Colon (tissue), 2 donors: ENCODE data around the gene ASPDH.

Experiments used
- FAIRE-seq: peaks from 2 replicates; lab custom pipeline; 2012; peaks lifted over from hg19 to GRCh38; lab: Jason Lieb, UNC
- donor health status: control.
- donor health status: control.

The ASPDH gene

DNA sequence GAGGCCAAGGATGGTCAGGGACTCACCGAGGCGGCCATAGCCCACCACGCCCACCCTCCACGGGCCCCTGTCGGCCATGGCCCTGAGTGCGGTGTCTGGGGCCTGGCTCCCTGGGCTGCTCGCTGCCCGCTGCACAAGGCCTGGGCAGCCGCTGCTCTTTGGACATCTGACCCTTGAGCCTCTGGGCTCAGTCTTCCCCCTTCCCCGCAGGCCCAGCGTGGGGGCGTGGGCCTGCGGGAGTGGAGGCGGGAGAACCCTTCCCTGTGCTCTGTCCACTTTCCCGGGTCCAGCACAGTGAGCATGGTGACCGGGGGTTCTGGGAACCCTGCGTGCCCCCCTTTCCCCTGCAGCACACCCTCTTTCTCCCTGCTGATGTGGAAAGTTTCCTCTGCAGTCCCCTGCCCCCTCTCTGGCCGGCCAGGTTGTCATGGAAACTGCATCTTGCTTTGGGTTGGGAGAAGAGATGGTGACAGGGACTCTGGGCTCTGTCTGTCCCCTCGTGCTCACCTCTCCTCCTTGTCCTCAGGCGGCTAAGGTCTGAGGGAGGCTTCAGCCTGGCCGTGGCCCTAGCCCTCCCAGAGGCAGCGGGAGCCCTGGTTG lies at the start of gene ASPDH:
Gene ASPDH (minus strand): TSS at position 168 of the 600 bp plus-strand sequence. CDS start 90 bp downstream, at position 78.
- FAIRE-seq: no peak

DNA sequence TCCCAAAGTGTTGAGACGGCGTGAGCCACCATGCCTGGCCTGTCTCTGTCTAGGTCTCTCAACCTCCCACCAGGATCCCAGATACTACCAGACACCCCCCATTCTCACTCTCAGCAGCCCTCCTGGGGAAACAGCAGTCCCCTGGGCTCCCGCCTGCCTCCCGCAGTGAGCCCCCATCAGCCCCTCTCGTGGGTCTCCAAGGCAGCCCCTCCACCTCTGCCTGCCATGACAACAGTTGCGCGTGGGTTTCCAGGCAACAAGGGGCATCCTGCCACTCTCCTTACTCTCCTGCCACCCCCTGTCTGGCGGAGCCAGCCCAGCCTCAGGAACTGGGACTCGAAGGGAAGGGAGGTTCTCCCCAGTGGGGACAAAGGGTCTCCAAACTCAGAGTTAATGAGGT lies 49.3 kb upstream of the ASPDH start:
- no peak for FAIRE-seq

DNA sequence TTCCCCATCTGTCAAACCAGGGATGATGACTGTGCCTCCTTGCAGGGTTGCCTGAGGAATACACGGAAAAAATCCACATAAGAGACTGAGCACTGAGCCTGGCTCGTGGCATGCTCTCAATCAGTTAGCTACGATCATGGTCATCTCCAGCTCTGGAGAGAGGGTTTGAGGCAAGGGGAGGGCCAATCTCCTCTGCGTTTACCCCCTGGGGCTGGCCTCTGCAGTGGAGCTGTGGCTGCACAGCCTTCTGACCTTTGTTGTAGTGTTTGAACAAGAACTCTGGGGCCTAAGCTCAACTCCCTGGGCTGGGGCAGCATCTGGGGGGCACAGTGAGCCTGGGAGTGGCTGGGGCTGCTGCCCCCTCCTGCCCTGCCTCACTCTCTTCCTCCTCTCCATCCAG lies 48.6 kb upstream of the ASPDH start:
- no peak for FAIRE-seq

DNA sequence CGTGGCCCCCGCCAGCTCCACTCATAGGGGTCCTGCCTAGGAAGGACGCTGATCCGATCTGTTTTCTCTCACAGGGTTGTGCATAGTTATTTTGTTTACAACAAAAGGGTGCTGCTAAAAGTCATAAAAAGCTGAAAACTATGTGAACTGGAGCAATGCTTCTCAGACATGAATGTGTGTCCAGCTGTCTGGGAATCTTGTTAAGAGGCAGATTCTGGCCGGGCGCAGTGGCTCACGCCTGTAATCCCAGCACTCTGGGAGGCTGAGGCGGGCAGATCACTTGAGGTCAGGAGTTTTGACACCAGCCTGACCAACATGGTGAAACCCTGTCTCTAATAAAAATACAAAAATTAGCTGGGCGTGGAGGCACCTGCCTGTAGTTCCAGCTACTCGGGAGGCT lies 45.9 kb upstream of the ASPDH start:
- FAIRE-seq: no peak

DNA sequence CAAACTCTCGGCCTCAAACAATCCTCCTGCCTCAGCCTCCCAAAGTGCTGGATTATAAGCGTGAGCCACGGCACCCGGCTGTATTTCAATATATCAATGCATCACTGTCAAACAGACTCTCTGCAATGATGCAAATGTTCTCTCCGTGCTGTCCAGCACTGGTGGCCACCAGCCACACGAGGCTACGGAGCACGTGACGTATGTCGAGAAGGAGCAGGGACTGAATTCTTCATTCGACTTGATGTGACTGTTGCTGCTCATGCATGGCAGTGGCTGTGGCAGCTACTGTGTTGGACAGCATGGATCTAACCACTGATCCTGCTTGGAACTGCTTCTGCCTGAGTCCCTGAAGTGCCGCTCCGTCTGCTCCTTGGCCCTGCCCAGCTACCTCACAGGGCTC lies 44.7 kb upstream of the ASPDH start:
- no peak for FAIRE-seq

DNA sequence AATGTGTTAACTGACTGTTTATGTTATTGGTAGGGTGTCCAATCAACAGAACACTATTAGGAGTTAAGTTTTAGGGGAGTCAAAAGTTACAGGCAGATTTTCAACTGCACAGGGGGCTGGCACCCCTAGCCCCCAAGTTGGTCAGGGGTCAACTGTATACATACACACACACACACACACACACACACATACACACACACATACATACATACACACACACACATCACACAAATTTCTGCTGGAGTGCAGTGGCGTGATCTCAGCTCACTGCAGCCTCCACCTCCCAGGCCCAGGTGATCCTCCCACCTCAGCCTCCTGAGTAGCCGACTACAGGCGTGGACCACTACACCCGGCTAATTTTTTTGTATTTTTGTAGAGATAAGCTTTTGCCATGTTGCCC lies 44.3 kb upstream of the ASPDH start:
- FAIRE-seq: no peak

DNA sequence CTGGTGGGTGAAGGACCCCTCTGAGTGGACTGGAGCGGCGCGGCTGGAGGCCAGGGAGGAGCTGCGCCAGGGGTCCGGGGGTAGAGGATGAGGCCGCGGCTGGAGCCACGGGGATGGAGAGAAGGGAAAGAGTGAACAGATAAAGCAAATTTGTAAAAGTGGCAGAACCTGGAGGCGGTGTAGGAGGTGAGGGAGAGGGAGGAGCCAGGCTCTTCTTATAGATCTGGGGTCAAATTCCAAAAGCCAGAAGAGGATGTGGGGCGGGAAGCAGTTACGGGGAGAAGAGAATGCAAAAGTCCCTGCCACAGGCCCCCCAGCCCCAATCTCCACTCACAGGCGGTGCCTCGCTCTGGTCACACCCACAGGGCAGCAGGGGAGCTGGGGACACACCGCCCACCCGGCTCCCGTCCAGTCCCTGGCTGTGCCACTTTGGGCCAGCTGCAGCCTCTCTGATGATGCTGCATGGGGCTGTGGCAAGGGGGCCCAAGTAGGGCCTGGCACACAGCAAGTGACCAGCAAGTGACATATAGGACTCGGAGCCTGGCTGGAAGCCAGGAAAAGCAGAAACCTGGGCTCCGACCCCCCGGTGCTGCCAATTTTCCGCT lies 43.4 kb upstream of the ASPDH start:
- FAIRE-seq: no peak

DNA sequence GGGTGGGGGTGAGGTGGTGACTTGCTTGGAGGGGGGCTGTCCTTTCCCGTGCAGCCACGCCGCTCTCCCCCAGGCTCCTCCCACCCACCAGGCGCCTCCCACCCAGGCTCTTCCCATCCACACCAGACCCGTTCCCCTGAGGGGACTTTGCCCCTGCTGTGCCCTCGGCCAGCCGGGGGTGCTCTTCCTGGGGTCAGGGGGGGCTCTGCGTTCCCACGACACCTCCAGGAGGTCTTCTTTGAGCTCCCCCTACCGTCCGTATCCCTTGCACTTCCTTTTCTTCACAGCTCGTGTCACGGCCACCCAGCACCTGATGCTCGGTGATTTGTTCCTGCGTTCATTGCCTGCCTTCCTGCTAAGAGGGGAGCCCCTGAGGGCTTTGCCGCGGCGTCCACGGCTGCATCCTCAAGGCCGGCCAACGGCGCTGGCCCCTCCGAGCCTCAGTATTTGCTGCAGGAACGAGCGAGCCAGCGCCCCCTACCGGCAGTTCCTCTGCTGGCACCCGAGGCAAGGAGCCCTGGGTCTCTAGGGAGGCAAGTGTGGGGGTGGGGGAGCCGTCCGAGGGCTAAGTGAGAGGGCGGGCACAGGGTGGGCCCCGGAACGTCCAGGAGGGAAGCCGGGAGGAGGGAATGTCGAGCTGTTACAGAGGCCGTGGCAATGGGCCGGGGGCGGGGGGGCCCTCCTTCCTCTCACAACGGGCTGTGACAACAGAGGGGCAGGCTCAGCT lies 42.7 kb upstream of the ASPDH start:
- no peak for FAIRE-seq

DNA sequence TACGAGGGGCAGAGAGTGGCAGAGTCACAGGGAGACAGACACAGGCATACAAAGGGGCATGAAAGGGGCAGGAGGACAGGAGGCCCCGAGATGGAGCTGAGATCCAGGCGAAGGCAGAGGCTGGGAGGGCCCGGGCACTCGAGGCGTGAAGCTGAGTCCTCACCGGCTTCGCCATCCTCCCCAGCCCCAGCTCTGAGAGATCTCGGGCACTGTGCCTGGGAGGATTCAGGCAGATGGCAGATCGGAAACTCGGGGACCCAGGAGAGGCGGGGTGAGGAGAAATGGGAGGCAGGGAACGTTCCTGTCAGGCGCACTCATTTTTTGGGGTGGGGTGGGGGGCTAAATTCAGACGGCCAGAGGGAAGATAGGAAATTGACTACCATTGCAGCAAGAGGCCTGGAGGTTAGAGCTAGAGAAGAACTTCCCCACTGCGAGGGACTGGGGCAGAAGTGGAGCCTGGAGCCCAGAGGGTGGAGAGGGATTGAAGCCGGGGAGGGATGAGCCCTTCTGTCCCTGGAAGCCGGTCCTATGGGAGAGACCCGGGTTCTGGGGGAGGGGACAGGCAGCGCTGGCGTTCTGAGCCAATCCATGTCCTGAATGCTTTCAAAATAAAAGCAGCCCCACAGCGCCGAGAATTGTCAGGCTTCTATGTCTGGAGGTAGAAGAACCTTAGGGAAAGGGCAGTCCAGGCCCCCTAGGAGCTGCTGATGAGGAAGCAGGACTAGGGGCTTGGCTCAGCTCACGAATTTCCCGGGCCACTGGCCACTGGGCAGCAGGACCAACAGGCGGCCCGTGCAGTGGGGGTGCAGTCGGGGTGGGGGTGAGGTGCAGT lies 42.0 kb upstream of the ASPDH start:
- no peak for FAIRE-seq

DNA sequence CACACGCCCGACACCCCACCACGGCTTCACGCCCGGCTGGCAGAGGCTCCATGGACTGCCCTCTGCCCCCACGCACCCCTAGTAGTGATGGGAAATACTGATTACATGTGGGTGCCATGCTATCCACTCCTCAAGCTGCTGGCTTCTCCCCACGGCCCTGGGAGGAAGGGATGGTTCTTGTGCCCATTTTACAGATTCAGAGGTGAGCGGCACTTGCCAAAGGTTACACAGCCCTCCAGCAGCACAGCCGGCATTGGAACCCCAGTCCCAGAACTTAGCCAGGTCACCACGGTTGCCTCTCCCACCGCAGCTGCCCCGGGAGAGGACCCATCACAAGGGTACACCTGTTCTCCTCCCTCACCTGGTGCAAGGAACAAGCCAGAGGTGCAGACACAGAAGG lies 41.3 kb upstream of the ASPDH start:
- FAIRE-seq: no peak

DNA sequence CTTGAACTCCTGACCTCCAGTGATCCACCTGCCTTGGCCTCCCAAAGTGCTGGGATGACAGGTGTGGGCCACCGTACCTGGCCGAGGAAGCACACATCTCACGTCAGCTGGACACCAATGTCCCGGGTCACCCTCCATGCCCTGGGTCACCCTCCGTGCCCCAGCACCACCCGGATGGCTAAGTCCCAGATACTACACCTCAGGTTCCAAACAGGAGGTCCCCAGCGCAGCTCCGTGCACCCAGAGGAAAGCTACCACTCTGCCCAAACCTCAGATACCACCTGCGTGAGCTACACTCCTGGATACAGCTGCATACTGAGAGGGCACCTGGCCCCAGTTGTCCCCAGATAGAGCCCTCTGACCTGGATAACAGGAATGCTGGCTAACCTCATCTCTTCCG lies 40.5 kb upstream of the ASPDH start:
- no peak for FAIRE-seq

DNA sequence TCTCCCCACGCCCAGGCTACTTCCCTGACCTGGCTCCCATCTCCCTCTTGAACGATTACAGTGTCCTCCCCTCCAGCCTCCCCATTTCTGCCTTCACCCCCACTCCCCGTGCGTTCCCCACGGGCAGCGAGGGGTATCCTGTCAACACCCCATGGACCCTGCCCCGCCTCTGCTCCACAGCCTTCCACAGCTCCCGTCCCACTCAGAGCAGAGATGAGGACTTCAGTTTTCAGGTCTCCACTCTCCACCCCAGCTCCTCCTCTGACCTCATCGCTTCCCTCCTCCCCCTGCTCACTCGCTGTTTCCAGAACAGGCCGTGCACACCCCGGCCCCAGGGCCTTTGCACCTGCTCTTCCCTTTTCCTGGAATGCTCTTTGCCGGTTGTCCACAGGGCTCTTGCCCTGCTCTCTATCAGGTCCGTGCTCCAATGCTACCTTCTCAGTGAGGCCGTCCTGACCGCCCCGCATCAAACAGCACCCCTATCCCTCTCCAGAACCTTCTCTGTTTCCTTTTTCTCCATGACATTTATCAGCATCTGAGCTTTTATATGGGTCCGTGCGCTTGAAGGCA lies 39.5 kb upstream of the ASPDH start:
- no peak for FAIRE-seq

DNA sequence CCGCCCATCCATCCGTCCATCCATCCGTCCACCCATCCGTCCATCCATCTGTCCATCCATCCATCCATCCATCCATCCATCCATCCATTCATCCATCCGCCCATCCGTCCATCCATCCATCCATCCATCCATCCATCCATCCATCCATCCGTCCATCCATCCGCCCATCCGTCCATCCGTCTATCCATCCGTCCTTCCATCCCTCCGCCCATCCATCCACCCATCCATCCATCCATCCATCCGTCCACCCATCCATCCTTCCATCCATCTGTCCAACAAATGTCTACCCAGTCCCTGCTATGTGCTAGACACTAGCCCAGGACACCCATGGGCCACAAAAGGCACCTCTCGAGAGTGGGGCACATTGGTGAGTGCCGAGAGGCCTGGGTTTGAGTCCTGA lies 38.8 kb upstream of the ASPDH start:
- FAIRE-seq: no peak

DNA sequence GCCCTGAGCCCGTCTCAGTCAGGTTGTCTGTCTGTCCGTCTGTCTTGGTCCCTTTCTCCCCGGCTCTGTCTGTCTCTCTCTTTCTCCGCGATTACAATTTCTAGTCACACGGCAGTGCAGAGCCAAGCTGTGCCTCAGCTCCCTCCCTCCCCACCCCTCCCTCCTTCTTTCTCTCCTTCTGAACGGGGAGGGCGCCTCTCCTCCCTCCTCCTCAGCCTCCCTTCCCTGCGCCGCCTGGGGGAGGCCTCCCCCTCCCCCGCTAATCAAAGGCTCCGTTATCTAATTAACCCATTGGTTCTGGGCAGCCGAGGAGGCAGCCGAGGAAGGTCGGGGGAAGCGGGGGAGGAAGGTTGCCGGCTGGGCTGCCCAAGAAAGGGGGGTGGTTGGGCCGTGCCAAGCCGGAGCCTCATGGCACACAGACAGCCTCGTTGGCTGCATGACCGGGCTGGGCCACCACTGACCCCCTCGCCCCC lies 38.0 kb upstream of the ASPDH start:
- no peak for FAIRE-seq

DNA sequence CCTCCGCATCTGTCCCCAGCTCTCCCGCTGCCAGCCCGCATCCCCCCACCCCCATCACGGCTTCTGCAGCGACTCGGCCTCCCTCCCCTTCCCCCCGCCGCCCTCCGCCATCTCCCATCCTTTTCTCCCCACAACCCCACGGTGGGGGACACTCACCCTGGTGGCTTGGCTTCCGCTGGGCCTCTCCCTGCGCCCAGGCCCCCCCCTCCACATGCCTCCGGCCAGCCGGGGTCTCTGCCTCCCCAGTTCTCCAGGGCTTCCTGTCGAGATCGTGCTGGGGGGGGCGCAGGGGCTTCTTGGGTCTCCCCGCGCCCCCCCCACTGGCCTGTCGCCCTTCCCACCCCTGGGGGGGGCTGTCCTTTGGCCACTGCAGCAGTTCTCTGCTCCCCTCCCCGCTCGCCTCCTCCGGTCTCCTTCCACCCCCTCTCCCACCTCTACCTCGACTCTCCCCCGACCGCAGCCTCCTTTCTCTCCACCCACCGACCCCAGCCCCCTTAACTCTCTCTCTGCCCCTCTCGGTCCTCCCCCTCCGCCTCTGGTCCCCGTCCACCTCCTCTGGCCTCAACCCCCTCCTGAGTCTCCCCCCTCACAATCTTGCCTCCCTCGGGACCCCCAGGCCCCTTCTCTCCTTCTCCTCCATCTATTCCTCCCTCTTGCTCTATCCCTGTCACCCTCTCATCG lies 37.5 kb upstream of the ASPDH start:
- FAIRE-seq: no peak

DNA sequence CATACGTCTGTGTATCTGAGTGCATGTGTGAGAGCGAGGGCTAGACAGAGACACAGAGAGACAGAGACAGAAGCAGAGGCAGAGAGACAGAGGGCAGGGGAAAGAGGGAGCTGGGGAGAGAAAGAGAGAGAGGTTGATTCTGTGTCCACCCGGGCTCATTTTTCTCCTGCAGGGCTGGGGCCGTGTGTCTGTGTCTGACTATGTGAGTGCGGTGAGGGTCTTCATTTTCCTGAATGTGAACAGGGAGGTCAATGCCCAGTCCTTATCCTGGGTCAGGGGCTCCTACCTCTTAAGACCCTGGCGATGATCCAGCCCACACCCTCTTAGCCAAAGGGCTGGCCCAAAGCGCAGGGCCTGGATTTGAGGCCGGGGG lies 36.9 kb upstream of the ASPDH start:
- no peak for FAIRE-seq

DNA sequence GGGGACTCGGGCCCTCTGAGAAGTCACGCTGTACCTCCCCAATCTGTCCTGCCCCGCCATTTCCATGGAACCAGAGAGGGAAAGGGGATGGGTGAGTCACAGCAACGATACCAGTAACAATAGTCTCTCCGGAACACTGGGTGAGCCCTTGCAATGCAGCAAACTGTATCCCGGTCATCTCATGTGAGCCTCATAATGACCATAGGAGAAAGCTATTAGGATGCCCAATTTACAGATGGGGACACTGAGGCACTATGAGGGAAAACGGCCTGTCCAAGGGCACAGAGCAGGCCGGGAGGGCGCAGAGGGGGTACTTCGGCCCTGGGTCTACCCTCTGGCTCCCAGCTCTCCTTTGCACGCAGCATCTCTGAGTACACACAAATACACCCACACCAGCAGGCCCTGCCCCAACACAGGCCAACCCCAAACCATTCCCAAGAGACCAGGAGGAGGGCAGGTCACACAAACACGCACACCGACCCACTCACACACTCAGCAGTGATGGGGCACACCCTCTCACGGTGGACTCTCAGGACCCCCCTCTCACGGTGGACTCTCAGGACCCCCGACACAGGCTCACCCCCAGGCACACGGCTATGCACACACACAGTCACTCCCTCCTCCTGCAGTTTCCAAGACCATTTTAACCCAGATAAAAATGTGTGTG lies 36.3 kb upstream of the ASPDH start:
- no peak for FAIRE-seq

DNA sequence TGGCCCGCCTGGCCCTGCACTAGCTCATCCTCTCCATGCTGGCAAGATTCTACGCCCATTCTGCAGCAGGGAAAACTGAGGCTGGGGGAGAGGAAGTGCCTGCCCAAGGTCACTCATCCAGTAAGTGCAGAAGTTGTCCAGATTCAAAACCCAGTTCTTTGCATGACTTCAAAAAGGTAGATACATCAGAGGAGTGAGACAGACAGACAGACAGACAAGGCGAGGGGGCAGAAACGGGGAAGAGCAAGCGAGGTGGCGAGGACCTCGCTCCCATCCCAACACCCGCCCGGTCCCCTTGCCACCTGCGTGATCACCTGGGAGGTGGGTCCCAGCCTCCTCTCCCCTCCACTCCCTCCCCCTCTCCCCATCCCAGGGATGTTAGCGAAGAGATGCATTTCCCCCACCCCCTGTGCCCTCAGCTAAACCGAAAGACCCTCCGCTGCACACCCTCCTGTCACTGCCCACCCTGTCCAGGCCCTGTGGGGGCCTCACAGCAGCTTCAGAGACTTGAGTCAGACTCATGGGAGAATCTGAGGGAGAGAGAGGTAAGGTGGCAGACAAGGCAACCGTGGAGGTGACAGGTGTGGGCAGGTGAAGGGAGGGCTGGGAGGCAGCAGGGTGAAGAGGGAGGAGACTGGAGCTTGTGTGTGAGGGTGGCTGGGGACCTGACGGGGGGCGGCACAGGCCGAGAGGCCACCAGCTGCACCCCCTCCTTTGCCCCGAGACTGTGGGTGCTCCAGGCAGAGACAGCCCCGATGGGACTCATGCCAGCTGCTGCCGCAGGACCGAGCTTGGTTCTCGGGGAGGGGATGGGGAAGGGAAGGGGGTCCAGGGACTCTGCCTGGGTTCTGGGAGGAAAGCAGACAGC lies 35.6 kb upstream of the ASPDH start:
- no peak for FAIRE-seq

DNA sequence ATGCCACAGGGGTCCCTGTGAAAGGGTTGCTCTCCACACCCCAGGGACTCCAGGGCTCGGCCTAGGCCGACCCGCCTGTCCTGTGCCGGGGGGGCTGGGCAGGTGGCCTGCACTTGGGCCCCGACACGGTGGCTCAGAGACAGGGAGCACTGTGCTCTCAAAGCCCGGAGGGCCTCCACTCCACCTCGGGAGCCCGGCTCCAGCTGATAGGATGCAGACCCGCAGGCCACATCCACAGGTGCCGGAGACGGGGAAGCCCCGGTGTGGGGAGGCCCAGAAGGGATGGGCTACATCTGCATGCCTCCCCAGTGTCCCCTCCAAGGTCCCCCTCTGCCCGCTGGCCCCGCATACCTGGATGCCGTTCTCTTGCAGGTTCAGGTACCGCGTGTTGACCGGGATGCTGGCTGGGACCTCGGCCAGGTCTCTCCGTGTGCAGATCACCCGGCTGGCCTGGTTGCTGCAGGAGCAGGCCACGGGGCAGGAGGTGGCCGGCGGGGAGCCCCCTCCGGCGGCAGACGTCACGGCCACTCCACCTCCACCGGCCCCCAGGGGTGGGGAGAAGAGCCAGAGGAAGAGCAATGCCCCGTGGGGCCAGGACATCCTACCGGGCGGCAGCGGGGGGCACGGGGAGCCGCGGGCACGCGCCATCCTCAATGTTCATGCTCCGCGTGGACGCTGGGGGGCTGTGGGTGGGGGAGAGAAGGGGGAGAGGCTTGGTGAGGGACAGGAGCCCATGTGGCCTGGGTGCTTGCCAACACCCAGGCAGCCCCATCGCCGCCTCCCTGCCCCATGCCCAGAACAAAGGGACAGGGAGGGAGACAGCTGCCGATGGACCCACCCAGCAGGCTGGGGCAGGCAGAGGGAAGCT lies 34.7 kb upstream of the ASPDH start:
- FAIRE-seq: no peak
